ENCODE data around the gene DLK2.
"Not testable (repeated sequence)": the region's sequence is repeated elsewhere in the genome, so short reads cannot be mapped to it uniquely, and the experiment has no call there.

DNA sequence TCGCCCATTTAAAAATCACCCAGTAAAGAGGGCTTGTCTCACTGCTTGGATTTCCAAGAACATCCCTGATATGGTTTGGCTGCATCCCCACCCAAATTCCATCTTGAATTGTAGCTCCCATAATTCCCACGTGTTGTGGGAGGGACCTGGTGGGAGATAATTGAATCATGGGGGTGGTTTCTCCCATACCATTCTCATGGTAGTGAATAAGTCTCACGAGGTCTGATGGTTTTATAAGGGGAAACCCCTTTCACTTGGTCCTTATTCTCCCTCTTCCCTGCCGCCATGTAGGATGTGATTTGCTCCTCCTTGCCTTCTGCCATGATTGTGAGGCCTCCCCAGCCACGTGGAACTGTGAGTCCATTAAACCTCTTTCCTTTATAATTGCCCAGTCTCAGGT, 11.9 kb upstream of the DLK2 start:
- not testable (repeated sequence) for TF ChIP-seq EZH2 (IDR thresholded peaks at IDR 0.05; ENCODE audit: low read depth); CTCF (conservative IDR thresholded peaks at IDR 0.05)

All from PC-9 (cell line).